Activated CD8-positive, alpha-beta T cell treated with anti-CD3 and anti-CD28 coated beads for 36 hours (primary cell): Measurements from ENCODE around the gene C1orf116. TPM values are rescaled to one million over a fixed set of nuclear protein-coding genes. Genes with fewer than 3 reads are reported as not detected.

ENCODE experiments used
- ATAC-seq: fragments of 200-7000 bp; cut with Tn5 transposase; one replicate; pipeline ENCODE4 v1.10.0; 2021; ENCODE audit warnings: mild to moderate bottlenecking, moderate library complexity
- CTCF ChIA-PET: fragments of 350-600 bp; sonication (Branson Sonifier 250); formaldehyde crosslinking; loops from one replicate; lab custom pipeline; 2021; ENCODE audit warnings: antibody characterized with exemption; lab: Charles Lee
- POLR2A ChIA-PET: fragments of 350-600 bp; sonication (Branson Sonifier 250); formaldehyde crosslinking; loops from one replicate; lab custom pipeline; 2021; ENCODE audit warnings: antibody characterized with exemption; lab: Charles Lee
- DNase-seq: peaks from one replicate; pipeline ENCODE4 v3.0.0-alpha.2; 2020
- H3K27ac Mint-ChIP-seq: one replicate; pipeline ENCODE4 v1.8.0; 2021; ENCODE audit warnings: mild to moderate bottlenecking, mixed read lengths
- H3K27me3 Mint-ChIP-seq: one replicate; pipeline ENCODE4 v1.8.0; 2021; ENCODE audit warnings: mixed read lengths
- H3K36me3 Mint-ChIP-seq: one replicate; pipeline ENCODE4 v1.8.0; 2021; ENCODE audit warnings: low read depth, mixed read lengths
- H3K4me1 Mint-ChIP-seq: one replicate; pipeline ENCODE4 v1.8.0; 2021; ENCODE audit warnings: low read depth, mixed read lengths
- H3K4me3 Mint-ChIP-seq: one replicate; pipeline ENCODE4 v1.8.0; 2021; ENCODE audit warnings: mild to moderate bottlenecking, moderate library complexity, mixed read lengths
- H3K9me3 Mint-ChIP-seq: one replicate; pipeline ENCODE4 v1.8.0; 2021; ENCODE audit warnings: mixed read lengths
- intact Hi-C: fragments of 100-400 bp; cut with micrococcal nuclease; formaldehyde crosslinking; loops from one replicate; pipeline ENCODE4 v1.10.0; 2022
- total RNA-seq, 2 experiments: library from RNA; stranded (reverse); gene quantifications; one replicate each; pipeline ENCODE4 v1.2.3, GENCODE V29; 2021
- TF ChIP-seq, protein P1 (sequence below): fragments of 200-600 bp; IDR thresholded peaks from one replicate; pipeline ENCODE4 v1.8.0; 2022; ENCODE audit warnings: antibody characterized with exemption, mild to moderate bottlenecking

The C1orf116 gene
- total RNA-seq = under 1 TPM; 0.07 to 0.13 TPM

DNA sequence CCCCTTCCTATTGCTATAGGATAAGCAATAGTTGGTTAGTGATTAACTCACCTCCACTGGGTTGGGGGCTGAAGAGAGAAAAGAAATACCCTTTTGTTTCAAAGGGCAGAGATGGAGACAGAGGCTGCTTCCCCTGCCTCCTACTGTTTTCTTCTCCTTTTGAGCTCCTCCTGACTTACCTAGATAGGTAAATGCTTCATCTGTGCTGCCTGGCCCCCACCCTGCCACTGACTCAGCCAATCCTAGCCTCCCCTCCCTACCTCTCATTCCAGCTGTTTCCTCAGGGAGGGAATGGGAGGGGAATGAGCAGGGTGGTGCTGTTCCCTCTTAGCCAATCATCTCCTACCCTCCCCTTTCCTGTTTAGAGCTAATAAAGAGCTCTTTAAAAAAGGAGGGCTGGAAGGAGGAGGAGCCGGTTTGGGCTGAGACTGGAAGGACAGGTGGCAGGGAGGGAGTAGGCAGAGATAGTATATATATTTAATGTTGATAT lies at the start of gene C1orf116:
Gene C1orf116 (minus strand): TSS at position 229 of the 490 bp plus-strand sequence. CDS start 5,158 bp downstream, outside the sequence.
- TF ChIP-seq, protein P1, sequence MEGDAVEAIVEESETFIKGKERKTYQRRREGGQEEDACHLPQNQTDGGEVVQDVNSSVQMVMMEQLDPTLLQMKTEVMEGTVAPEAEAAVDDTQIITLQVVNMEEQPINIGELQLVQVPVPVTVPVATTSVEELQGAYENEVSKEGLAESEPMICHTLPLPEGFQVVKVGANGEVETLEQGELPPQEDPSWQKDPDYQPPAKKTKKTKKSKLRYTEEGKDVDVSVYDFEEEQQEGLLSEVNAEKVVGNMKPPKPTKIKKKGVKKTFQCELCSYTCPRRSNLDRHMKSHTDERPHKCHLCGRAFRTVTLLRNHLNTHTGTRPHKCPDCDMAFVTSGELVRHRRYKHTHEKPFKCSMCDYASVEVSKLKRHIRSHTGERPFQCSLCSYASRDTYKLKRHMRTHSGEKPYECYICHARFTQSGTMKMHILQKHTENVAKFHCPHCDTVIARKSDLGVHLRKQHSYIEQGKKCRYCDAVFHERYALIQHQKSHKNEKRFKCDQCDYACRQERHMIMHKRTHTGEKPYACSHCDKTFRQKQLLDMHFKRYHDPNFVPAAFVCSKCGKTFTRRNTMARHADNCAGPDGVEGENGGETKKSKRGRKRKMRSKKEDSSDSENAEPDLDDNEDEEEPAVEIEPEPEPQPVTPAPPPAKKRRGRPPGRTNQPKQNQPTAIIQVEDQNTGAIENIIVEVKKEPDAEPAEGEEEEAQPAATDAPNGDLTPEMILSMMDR = no peak
- CTCF ChIA-PET = interaction anchor here (0.7 to 3.3 kb wide), 8 partner anchors 8 to 367 kb away, joined by 3 to 16 read pairs (median 4); no protein-coding TSS in a partner anchor

DNA sequence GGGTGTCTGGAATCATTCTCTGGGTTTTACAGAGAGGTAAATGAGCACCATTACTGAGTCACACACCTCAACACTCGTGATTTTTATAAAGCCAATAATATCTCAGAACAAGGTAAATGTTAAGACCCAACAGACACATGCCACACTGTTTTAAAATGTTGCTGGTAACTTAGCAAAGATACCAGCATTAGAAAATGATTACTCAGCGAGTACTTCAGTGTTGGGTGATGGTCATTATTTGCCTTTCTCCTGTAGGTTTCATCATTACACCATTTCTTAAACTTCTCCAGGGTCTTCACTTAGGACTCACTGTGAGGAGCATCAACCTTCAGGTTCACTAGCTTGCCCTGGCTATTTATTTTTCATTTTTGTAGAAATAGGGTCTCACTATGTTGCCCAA lies 49.2 kb upstream of the C1orf116 start:
- peaks cover 2% of the 10 kb centered on the region for H3K27me3 Mint-ChIP-seq
- DNase-seq (no peak), ATAC-seq (no peak)
- intact Hi-C loops = no loop called here
- H3K36me3 Mint-ChIP-seq = no peaks in the 10 kb centered on the region
- H3K27ac Mint-ChIP-seq = no peak overlapping the region
- H3K4me1 Mint-ChIP-seq = peaks cover 10% of the 10 kb centered on the region
- ChIA-PET POLR2A (no interaction called here), CTCF (interaction anchor here (0.6 to 2.3 kb wide), 3 partner anchors 32 to 418 kb away, joined by 3 to 10 read pairs (median 3); partner anchors contain the start of gene YOD1)
- H3K9me3 Mint-ChIP-seq = no peaks in the 10 kb centered on the region
- no peak overlapping the region for H3K4me3 Mint-ChIP-seq
- TF ChIP-seq, protein P1 = no peak

More for the DNA sequence above, at the start of gene C1orf116:
- intact Hi-C loops = no loop called here
- no peak for DNase-seq
- H3K27me3 Mint-ChIP-seq = peaks cover 29% of the 10 kb centered on the region
- POLR2A ChIA-PET = interaction anchor here (1.2 kb wide), 1 partner anchor 20 kb away, joined by 3 read pairs; the partner anchor contains the start of gene PFKFB2
- H3K36me3 Mint-ChIP-seq = no peaks in the 10 kb centered on the region
- no peak within 1 kb of the TSS for H3K4me3 Mint-ChIP-seq
- H3K9me3 Mint-ChIP-seq = no peaks in the 10 kb centered on the region
- no peak for ATAC-seq
- H3K27ac Mint-ChIP-seq = no peak within 1 kb of the TSS
- H3K4me1 Mint-ChIP-seq = no peaks in the 10 kb centered on the region

GRCh38 chr1:207081088-207081487 lies 48.5 kb upstream of the C1orf116 start:
- Mint-ChIP-seq H3K27me3 (peaks cover 2% of the 10 kb centered on the region), H3K27ac (no peak overlapping the region), H3K36me3 (no peaks in the 10 kb centered on the region), H3K4me1 (peaks cover 10% of the 10 kb centered on the region), H3K9me3 (no peaks in the 10 kb centered on the region), H3K4me3 (no peak overlapping the region)
- intact Hi-C loops = no loop called here
- no peak for DNase-seq
- TF ChIP-seq, protein P1 = no peak
- POLR2A ChIA-PET = no interaction called here
- CTCF ChIA-PET = interaction anchor here (1.9 to 3.1 kb wide), 5 partner anchors 28 to 418 kb away, joined by 6 to 15 read pairs (median 12); partner anchors contain the start of genes PFKFB2 and YOD1
- ATAC-seq = no peak

DNA sequence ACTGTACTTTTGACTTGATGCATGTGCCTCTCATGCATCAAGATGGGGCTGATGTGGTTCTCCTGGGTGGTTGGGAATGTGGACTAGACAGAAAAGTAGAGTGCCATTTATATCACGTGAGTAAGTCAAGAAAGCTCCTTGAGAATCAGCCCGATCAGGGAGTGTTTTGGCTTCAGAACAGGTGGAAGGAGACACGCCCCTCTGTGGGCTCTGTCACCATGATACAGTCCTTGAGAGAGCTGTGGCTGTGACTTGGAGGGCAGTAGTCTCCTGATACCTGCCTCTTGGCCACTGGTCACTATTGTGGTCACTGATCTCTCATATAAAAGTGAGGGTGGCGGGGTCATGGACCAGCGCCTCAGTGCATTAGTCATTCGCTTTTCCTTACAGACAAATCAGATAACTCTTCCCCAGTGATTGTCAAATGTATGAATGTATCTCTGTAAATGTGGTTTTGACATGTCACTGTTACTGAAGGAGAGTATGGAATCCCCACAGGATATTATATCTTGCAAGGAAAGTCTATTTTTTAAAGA lies 47.2 kb upstream of the C1orf116 start:
- peaks cover 4% of the 10 kb centered on the region for H3K4me1 Mint-ChIP-seq

More for the DNA sequence above, 47.2 kb upstream of the C1orf116 start:
- CTCF ChIA-PET = interaction anchor here (0.9 to 3.1 kb wide), 9 partner anchors 9 to 717 kb away, joined by 3 to 15 read pairs (median 6); partner anchors contain the start of genes PFKFB2 and YOD1
- Mint-ChIP-seq H3K4me3 (no peak overlapping the region), H3K9me3 (no peaks in the 10 kb centered on the region), H3K27me3 (peaks cover 2% of the 10 kb centered on the region), H3K36me3 (no peaks in the 10 kb centered on the region), H3K27ac (no peak overlapping the region)
- TF ChIP-seq, protein P1 = no peak
- intact Hi-C loops = no loop called here
- ATAC-seq = no peak
- POLR2A ChIA-PET = interaction anchor here (0.8 kb wide), 1 partner anchor 11 kb away, joined by 3 read pairs; no protein-coding TSS in a partner anchor
- DNase-seq = no peak
